ENCODE results near the gene TBC1D22A. TPM values are rescaled to one million over a fixed set of nuclear protein-coding genes. Genes with fewer than 3 reads are reported as not detected.

TBC1D22A gene
- total and polyA plus RNA-seq, 2 donors (not counting 3 experiments of a cell fraction or from before 2014, with no cell fraction given), result 26.1 to 32.4 TPM

GRCh38 chr22:46896166-46896565 lies 133.7 kb downstream of the TBC1D22A start:
- dilution Hi-C loops (cut with MboI; ENCODE audit: extremely low pct_ligation_motif_present, low sequenced_read_pairs), result no loop called here
- Histone ChIP-seq H3K4me1 (ENCODE audit: control insufficient read depth, extremely low read depth, insufficient read depth, low read length) (no peaks in the 10 kb centered on the region), H3K9ac (replicated peaks; ENCODE audit: extremely low read depth, insufficient read depth, low read length) (no peak overlapping the region), H3K27ac (ENCODE audit: insufficient read depth, low read depth, low read length) (no peak overlapping the region), H3K9me1 (replicated peaks; ENCODE audit: control insufficient read depth, extremely low read depth, insufficient read depth, low read length) (no peaks in the 10 kb centered on the region), H3K9me3 (replicated peaks; ENCODE audit: control insufficient read depth, insufficient read depth, low read length) (no peaks in the 10 kb centered on the region), H4K20me1 (replicated peaks; ENCODE audit: control insufficient read depth, extremely low read depth, insufficient read depth, low read length) (no peaks in the 10 kb centered on the region), H3K36me3 (ENCODE audit: control insufficient read depth in 2 of 2, extremely low read depth in 1 of 2, insufficient read depth in 2 of 2, low read length in 2 of 2) (peaks cover 0 to 15% of the 10 kb centered on the region in 2 experiments), H3K4me2 (ENCODE audit: insufficient read depth, low read length) (no peak overlapping the region), H2AFZ (ENCODE audit: low read depth, low read length) (no peak overlapping the region), H3K4me3 (replicated peaks in 1 of 3; ENCODE audit: insufficient read depth in 1 of 3, low read depth in 1 of 3, low read length in 3 of 3) (no peak overlapping the region), H3K79me2 (ENCODE audit: control insufficient read depth, insufficient read depth, low read length) (no peaks in the 10 kb centered on the region), H3K27me3 (ENCODE audit: control insufficient read depth in 2 of 2, insufficient read depth in 2 of 2, low read length in 2 of 2) (no peaks in the 10 kb centered on the region)
- DNase-seq (ENCODE audit: low read depth, low spot score), result no peak
- no peak for TF ChIP-seq POLR2AphosphoS5 (IDR thresholded peaks at IDR 0.05; ENCODE audit: insufficient read depth, low read depth, low read length)
- no peak for TF ChIP-seq FOS (IDR thresholded peaks at IDR 0.05; ENCODE audit: borderline replicate concordance, insufficient read depth, low read length)
- TF ChIP-seq CTCF (IDR thresholded peaks at IDR 0.05; ENCODE audit: extremely low read depth in 1 of 2, insufficient read depth in 1 of 2, low read depth in 1 of 2, low read length in 2 of 2), result no peak
- TF ChIP-seq GATA2 (IDR thresholded peaks at IDR 0.05; ENCODE audit: insufficient read depth, insufficient read length, low read depth, low read length), result no peak
- TF ChIP-seq EZH2 (IDR thresholded peaks at IDR 0.05; ENCODE audit: borderline replicate concordance, low read depth, low read length, severe bottlenecking), result no peak
- no peak for TF ChIP-seq MYC (IDR thresholded peaks at IDR 0.05; ENCODE audit: low read depth, low read length)
- TF ChIP-seq POLR2A (IDR thresholded peaks at IDR 0.05; ENCODE audit: low read depth, low read length), result no peak
- no peak for TF ChIP-seq JUN (IDR thresholded peaks at IDR 0.05; ENCODE audit: borderline replicate concordance, insufficient read depth, insufficient read length, low read depth)
- no peak for TF ChIP-seq MAX (IDR thresholded peaks at IDR 0.05; ENCODE audit: insufficient read depth, insufficient read length)
- intact Hi-C loops (cut with micrococcal nuclease), result no loop called here
- ChIA-PET POLR2A (no interaction called here), CTCF (no interaction called here)
- FAIRE-seq, result no peak
- no TSS peak for BruUV-seq (replicated peaks)
